NCI-H524 (cell line): ENCODE results near the gene SRPK2.
A peak's percentile ranks its signal among the peaks of the same experiment; 100 is the strongest.
"Not testable (repeated sequence)": the region's sequence is repeated elsewhere in the genome, so short reads cannot be mapped to it uniquely, and the experiment has no call there.

Experiments used
- DNase-seq, 2 experiments: peaks; one replicate each; lab custom pipeline; 2025; lab: John Stamatoyannopoulos, UW

SRPK2 gene

DNA sequence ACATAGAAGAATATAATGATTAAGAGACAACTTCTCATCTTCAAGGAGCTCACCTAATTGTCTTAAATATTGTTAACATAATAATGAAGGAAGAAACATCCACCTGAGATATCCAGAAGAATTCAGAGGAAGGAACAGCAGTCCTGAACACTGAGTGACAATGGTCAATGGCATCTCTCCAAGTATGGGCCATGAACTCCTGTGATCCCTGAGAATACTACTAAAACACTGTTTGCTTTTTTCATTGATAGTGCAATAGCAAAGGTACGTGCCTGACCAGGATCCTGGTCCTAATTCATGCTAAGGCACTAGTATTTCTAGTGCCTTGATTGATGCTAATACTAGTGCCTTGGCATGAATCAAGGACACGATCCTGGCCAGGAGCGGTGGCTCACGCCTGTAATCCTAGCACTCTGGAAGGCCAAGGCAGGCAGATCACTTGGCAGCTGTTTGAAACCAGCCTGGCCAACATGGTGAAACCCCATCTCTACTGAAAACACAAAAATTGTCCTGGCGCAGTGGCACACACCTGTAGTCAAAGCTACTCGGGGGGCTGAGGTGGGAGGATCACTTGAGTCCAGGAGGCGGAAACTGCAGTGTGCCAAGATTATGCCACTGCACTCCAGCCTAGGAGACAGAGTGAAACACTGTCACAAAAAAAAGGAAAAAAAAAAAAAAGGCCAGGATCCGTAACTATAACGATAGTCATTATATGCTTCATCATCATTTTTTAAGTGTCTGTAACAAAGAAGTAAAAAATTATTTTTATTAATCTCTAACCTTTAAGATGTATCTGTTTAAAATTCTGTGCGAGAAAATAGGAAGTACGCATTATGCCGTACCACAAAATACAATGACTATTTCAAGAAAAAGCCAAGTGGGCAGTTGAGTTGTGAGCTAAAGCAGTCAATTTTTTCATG is 49.1 kb downstream of the SRPK2 start:
- DNase-seq = no peak

DNA sequence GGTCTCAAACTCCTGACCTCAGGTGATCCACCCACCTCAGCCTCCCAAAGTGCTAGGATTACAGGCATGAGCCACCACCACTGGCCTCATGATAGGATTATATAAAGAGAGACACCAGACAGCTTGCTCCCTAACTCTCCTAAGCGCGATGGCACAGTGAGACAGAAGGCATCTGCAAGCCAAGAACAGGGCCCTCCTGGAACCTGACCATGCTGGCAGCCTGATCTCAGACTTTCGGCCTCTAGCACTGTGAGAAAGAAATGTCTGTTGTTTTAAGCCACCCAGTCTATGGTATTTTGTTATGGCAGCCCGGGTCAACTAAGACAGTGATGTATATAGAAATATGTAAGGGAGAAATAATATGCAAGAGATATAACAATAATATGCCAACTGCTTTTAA is 51.2 kb downstream of the SRPK2 start:
- peak; percentile 12 to 52 for DNase-seq

DNA sequence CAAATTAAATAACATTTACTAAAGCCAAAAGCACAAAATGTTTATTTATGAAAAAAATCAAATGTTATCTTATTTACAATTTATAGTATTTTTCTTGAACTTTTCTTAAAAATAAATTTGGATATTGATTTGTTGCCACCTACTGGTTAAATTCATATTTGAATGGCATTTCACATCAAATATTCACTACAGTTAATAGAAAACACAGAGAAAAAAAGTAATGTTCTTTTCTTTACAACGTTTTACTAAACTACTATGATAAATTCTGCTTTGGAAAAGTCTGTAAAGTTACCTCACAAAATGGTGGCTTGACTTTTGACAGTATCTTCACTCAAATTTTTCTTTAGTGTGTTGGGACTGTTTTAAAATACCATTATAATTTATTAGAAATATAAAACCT is 52.7 kb downstream of the SRPK2 start:
- DNase-seq = no peak

DNA sequence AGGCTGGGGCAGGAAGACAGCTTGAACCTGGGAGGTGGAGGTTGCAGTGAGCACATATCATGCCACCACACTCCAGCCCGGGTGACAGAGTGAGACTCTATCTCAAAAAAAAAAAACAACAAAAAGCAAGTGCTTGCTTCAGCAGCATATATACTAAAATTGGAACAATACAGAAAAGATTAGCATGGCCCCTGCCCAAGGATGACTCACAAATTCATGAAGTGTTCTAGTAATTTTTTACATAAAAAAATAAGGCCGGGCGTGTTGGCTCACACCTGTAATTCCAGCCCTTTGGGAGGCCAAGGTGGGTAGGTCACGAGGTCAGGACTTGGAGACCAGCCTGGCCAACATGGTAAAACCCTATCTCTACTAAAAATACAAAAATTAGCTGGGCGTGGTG is 56.1 kb downstream of the SRPK2 start:
- DNase-seq = not testable (repeated sequence)

DNA sequence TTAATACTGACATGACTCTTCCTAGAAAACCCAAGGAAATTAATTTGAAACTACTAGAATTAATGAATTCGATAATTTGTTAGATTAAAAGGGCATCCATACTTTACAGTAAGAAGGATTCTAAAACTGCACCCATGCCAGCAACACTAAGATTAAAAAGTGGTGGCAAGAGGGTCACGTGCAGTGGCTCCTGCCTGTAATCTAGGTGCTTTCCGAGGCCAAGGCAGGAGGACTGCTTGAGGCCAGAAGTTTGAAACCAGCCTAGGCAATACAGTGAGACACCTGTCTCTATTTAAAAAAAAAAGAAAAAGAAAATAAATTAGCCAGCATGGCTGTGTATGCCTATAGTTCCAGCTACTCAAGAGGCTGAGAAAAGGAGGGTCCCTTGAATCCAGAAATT is 58.2 kb downstream of the SRPK2 start:
- no peak for DNase-seq

DNA sequence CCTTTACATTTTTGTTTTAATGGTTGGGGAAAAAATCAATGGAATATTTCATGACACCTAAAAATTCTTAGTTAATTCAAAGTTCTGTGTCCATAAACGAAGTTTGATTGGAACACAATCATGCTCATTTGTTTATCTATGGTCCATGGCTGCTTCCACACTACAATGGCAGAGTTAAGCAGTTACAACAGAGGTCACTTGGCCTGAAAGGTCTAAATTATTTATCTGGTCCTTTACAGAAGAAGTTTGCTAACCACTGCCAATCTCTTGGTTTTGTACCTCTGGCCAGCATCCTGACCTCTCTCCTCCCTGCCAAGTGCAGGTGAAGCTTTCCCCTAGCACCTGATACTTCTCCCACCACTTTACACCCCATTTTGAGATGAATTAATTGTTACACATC is 61.5 kb downstream of the SRPK2 start:
- DNase-seq = no peak

DNA sequence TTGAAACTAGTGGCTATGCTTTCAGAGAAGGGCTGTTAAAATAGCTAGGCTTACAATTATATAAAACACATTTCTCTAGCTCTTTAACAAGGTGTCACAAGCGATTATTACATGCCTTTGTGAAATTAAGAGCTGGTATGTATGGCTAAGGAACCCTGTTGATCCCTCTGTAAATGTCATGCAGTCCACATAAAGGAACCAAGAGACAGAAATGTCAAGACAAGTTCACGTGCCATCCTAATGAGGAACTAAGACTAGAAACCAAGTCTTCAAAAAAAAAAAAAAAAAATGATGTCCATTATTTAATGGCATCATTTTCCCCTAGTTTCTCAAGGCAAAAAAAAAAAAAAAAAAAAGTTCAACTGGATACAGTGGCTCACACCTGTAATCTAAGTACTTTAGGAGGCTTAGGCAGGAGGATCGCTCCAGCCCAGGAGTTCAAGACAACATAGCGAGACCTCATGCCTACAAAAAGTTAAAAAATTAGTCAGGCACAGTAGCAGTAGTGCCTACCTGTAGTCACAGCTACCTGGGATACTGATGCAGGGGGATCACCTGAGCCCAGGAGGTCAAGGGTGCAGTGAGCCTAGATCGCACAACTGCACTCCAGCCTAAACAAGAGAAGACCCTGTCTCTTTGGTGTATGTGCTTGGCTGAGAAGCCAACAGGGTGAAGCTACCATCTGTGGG is 63.4 kb downstream of the SRPK2 start:
- DNase-seq = no peak

DNA sequence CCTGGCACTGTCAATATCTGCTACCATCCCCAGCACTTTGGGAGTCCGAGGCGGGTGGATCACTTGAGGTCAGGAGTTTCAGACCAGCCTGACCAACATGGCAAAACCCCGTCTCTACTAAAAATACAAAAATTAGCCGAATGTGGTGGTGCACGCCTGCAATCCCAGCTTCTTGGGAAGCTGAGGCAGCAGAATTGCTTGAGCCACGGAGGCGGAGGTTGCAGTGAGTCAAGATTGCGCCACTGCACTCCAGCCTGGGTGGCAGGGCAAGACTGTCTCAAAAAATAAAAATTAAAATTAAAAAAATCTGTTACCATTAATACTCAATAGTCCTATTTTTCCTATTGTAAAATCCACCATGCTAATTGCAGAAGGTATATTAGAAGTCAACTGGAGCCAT is 64.1 kb downstream of the SRPK2 start:
- DNase-seq = not testable (repeated sequence)

DNA sequence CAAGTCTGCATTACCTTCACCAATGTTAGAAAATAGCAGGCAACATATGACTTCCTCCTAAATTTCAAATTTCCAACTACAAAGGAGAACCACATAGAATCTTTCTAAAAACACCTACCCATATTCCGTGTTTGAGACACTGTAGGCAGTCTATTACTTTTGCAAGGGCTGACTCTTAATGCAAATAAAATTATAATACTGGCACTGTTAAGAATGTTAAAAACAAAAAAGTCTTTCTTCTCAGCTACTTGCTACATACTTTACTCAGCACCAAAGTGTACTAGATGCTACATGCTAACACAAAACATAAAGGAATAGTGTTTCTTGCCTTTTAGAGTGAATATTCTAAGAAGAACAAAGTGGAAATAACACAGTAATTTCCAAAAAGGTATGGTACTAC is 65.4 kb downstream of the SRPK2 start:
- no peak for DNase-seq

DNA sequence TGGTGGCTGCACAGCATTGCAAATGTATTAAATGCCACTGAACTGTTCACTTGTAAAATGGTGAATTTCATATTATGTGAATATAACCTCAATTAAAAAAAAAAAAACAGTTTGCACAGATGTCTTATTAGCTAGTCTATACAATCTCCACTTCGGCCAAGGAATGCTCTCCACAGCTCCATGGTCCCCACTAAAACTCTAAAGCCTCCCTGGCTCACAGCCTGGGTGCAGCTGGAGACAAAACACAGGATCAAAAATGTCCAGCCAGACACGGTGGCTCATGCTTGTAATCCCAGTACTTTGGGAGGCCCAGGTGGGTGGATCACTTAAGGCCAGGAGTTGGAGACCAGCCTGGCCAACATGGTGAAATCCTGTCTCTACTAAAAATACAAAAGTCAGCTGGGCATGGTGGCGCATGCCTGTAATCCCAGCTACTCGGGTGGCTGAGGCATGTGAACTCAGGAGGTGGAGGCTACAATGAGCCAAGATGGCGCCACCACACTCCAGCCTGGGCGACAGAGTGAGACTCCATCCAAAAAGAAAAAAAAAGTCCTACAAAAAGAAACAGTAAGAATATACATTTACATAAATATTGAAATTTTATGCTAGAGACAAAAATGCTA is 66.0 kb downstream of the SRPK2 start:
- no peak for DNase-seq

DNA sequence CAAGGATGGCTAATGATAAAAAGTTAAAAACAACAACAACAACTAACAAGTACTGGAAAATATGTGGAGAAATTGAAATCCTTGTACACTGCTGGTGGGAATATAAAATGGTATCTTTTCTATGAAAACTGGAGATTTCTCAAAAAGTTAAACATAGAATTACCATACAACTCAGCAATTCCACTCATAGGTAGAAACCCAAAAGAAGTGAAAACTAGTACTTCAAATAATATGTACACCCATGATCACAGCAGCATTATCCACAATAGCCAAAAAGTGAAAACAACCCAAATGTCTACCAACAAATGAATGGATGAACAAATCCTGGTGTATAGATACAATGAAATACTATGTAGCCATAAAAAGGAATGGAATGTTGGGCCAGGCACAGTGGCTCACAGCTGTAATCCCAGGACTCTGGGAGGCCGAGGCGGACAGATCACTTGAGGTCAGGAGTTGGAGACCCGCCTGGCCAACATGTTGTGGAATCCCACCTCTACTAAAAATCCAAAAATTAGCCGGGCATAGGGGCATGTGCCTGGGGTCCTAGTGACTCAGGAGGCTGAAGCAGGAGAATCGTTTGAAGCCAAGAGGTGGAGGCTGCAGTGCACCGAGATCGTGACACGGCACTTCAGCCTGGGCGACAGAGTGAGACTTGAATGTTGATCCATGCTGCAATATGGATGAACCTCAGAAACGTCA is 66.8 kb downstream of the SRPK2 start:
- no peak for DNase-seq

DNA sequence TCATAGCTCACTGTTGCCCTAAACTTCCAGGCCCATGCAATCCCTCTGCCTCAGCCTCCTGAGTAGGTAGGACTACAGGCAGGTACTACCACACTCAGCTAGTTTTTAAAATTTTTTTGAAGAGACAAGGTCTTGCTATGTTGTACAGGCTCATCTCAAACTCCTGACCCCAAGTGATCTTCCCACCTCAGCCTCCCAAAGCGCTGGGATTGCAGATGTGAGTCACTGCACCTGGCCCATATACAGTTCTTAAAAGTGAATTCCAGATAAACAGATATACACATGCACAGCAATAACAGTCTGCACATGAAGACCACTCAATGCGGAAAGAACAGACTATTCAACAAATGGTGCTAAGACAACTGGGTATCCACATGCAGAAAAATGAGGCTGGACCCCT is 67.8 kb downstream of the SRPK2 start:
- no peak for DNase-seq

DNA sequence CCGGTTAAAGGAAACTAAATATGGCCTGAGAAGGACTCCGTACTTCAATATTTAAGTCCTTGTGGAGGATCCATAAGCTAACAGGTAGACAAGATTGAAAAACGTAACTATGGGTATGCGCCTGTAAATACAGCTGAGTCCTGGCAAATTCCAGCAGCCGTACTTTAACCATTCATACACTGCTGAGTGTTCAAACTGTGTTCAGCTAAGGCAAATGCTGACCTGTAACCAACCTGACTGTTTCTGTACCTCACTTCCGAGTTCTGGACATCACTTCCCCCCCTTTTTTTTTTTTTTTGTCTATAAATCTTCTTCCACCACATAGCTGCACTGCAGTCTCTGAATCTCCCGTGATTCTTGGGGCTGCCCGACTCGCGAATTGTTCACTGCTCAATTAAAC is 69.1 kb downstream of the SRPK2 start:
- DNase-seq = no peak

DNA sequence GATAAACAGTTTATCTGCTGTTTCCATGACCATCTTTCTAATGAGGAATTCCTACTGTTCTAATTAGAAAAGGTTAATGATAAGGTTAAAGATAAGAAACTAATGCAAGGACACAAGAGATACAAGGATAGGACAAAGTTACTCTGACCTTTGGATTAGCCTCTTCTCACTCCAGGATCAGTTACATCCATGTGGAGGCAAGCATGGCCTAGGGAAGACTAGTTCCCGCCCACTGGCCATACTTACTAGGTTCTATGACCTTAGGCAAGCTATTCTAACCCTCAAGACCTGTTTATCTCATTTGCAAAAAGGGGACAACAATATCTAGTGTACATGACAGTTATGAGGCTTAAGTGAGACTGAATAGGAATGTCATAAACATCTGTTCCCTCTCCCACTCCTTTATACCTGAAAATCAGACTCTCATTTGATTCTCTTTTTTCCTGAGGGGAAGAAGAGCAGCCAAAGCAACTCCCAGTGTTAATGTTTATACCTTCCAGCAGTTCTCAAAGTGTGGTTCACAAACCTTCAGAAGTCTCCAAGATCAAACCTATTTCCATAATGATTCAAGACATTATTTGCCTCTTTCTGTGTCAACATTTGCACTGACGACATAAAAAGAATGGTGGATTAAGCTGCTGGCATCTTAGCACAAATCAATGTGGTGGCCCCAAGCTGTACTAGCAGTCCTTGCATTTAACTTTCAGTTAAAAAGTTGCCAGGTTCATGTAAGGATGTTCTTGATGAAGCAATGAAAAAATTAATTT is 72.0 kb downstream of the SRPK2 start:
- DNase-seq = no peak

DNA sequence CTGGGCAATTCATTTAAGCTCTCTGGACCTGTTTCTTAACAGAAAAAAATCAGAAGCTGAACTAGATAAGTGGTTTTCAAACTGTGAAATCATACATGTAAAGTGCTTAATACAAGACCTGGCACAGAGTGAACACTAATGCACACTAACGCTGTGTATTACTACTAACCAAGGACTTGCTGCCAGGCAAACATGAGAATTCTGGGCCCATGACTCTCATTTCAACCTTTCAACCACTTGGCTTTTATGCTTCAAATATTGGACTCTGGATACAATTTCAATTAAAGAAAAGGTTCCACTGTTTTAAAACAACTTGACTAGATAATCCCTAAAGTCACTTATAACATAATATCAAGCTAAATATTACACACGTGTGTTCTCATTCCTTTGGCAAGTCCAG is 73.4 kb downstream of the SRPK2 start:
- no peak for DNase-seq

DNA sequence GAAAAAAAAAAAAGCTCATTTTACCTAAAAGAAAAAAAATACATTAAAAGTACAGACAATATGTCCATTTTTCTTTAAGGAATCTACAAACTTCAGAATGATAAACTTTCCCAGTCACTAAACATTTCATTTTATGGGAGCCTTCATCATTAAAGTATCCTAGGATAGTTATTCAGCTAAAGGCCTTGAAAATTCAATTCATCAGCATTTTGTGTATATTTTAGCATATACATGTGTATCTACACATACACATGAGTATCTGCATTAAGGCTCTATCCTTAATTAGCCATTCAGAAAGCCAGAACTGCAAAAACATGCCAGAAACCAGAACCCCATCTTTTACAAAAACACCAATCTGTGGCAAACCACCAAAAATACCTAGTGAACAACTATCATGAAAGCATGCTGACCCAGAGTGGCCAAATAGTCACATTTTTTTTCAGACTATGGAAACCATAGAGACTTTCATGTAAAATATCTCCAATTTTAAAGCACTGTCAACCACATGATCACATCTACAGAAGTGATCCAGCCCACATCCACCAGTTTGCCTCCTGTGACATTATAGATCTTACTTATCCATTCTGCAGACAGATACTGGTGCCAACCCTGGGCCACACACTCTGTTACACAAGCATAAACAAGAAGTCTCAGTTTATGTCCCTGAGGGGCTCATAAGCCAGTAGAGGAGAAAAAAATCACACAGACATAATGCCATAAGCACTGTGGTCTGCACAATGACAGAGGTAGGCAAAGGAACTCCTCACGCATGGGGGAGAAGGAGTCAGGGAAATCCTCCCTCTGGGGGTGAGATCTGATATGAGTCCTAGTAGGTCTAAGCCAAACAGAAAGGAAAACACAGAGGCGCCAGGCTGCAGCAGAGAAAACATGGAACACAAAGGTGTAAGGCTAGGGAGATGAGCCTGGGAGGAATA is 79.2 kb downstream of the SRPK2 start:
- no peak for DNase-seq

DNA sequence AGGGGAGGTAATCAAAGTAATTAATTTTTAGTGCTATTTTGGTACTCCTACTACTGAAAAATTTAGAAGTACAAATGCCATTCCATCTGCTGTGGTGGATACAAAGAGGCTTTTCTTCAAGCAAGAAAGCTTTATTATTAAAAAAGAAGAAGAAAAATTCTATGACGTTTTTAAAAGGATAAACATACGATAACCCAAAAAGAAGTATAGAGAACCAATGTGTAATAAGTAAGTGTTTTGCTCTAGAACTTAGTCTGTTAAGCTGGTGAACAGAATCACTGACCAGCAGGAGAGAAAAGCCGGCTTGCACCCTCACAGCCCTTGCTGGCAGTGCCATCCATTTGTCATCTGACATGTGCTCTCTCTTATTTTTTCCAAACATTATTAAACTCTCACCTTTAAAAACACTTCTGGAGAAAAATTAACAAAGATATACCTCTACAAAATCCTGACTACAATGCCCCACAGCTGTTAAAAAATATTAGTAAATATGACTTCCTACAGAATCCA is 81.5 kb downstream of the SRPK2 start:
- DNase-seq = no peak

DNA sequence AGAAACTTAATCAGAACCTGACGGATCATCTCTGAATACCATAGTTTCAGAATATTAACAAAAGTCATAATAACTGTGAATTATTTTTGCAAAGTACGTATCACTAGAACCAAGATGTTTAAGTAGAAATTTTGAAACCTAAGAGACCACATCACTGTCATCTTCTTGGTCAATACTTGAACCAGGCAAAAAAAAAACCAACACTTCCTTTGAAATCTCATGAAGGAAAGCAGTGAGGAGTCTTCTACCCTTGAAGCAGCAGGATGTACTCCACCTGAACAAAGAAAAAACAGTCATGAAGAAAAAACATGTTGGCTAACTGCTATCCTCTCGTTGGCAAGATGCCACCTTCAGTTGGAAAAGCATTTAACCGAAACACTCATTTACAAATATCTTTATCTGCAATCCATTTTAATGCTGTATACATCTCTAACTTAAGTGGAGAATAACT is 82.4 kb downstream of the SRPK2 start:
- no peak for DNase-seq

DNA sequence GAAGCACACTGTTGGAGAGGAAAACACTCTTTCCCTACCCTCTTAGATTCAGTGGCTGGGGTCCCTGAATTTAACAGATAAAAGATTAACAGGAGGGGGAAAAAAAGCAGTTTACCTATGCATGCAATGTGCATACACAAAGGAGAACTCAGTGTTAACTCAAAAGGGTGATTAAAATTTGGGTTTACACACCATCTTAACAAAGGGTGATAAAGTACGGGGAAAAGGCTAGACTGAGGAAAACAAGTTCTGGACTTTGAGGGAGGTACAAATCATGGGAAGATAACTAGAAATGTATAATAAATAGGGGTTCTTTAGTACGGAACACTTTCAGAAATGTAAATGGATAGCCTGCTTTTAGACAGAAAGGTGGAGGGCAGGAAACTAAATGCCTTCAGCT is 83.1 kb downstream of the SRPK2 start:
- DNase-seq = no peak
